ENCODE data around the gene SMPX. TPM values are rescaled to one million over a fixed set of nuclear protein-coding genes. Genes with fewer than 3 reads are reported as not detected.

The SMPX gene
- total RNA-seq (100 to 1,000 TPM in 1 of 4 donors, 10 to 100 TPM in 3; 23.4 to 111 (median 31.9) TPM), polyA plus RNA-seq (1 to 10 TPM in 1 of 3 donors, under 1 TPM in 1, not detected in 1; 0.89 to 4.8 TPM)

- Histone ChIP-seq H3K4me1 (peaks cover 0 to 4% (median 0%) of the 10 kb centered on the region in 4 donors), H3K9me3 (no peaks in the 10 kb centered on the region), H3K4me3 (peak within 1 kb of the TSS; percentile 13 to 47 (median 43)), H3K27ac (peak within 1 kb of the TSS; percentile 53 to 75 (median 69)), H3K27me3 (no peaks in the 10 kb centered on the region), H3K36me3 (no peaks in the 10 kb centered on the region)
- intact Hi-C loops (cut with DNase I), result loop anchor here (10.0 kb wide), 1 partner anchor 207 kb away; no protein-coding TSS in a partner anchor
- TF ChIP-seq POLR2AphosphoS5 (IDR thresholded peaks at IDR 0.05), result peak in 2 of 4 donors; percentile 40 to 63
- TF ChIP-seq EP300 (IDR thresholded peaks at IDR 0.05), result no peak
- TF ChIP-seq CTCF (IDR thresholded peaks at IDR 0.05), result no peak
- no peak for DNase-seq
- 67 to 86% methylated on average over 12 of the region's 12 CpGs for WGBS, 2 donors
These were observed at the start of gene SMPX for GRCh38 chrX:21757960-21758359. Gene SMPX, minus strand, starts transcription at chrX:21758116. Its CDS starts 3,826 bp downstream, at chrX:21754290.

GRCh38 chrX:21806691-21807090, 48.8 kb upstream of the SMPX start:
- H3K4me1 ChIP-seq, result peaks cover 0 to 25% (median 0%) of the 10 kb centered on the region in 4 donors
- H3K9me3 ChIP-seq, result no peaks in the 10 kb centered on the region
- no peak overlapping the region for H3K27ac ChIP-seq
- DNase-seq, result no peak
- H3K4me3 ChIP-seq, result no peak overlapping the region
- intact Hi-C loops (cut with DNase I), result no loop called here
- H3K27me3 ChIP-seq, result no peaks in the 10 kb centered on the region
- TF ChIP-seq POLR2AphosphoS5 (IDR thresholded peaks at IDR 0.05) (no peak), EP300 (IDR thresholded peaks at IDR 0.05) (no peak), POLR2A (IDR thresholded peaks at IDR 0.05) (no peak), CTCF (IDR thresholded peaks at IDR 0.05) (no peak)
- H3K36me3 ChIP-seq, result no peaks in the 10 kb centered on the region

DNA sequence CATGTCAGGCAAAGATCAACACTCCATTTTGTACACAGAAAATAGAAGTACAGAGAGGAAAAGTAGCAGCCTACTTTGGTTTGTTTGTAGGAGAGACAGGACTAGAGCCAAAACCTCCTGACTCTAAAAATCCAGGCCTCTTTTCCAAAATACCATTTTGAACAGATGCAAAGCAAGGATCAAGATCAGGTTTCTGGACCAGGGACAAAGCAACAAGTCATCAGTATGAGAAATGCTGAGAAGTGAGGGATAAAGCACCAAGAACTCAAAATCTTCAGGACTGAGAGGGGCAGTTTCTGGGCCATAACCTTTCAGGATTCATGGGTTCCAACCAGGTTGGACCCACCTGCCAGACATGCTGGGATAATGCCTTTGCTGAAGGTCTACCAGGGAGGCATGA, 44.9 kb upstream of the SMPX start:
- Histone ChIP-seq H3K36me3 (no peaks in the 10 kb centered on the region), H3K4me1 (peaks cover 0 to 50% (median 12%) of the 10 kb centered on the region in 4 donors), H3K27ac (peak overlapping the region in 3 of 4 donors; percentile 59 to 75 (median 61)), H3K27me3 (no peaks in the 10 kb centered on the region), H3K4me3 (no peak overlapping the region), H3K9me3 (no peaks in the 10 kb centered on the region)
- intact Hi-C loops (cut with DNase I), result no loop called here
- TF ChIP-seq POLR2AphosphoS5 (IDR thresholded peaks at IDR 0.05) (no peak), EP300 (IDR thresholded peaks at IDR 0.05) (no peak), CTCF (IDR thresholded peaks at IDR 0.05) (no peak), POLR2A (IDR thresholded peaks at IDR 0.05) (no peak)
- no peak for DNase-seq

GRCh38 chrX:21802054-21802670, 44.2 kb upstream of the SMPX start:
- no peaks in the 10 kb centered on the region for H3K9me3 ChIP-seq
- DNase-seq, result no peak
- intact Hi-C loops (cut with DNase I), result no loop called here
- H3K27me3 ChIP-seq, result no peaks in the 10 kb centered on the region
- peak overlapping the region in 3 of 4 donors; percentile 59 to 75 (median 61) for H3K27ac ChIP-seq
- no peak for TF ChIP-seq CTCF (IDR thresholded peaks at IDR 0.05)
- peak; percentile 17 to 85 (median 76) for TF ChIP-seq POLR2AphosphoS5 (IDR thresholded peaks at IDR 0.05)
- H3K36me3 ChIP-seq, result no peaks in the 10 kb centered on the region
- H3K4me1 ChIP-seq, result peaks cover 0 to 50% (median 12%) of the 10 kb centered on the region in 4 donors
- WGBS, 2 donors, result 73% methylated on average over 7 of the region's 7 CpGs
- no peak overlapping the region for H3K4me3 ChIP-seq

Measured in sigmoid colon (tissue), 7 donors.